HEK293T (cell line): Measurements from ENCODE around the gene SSH3.

Source experiments
- CTCF ChIA-PET: fragments of 350-600 bp; formaldehyde crosslinking; extraction: SDS; loops from one replicate; lab custom pipeline; 2021; ENCODE audit warnings: antibody characterized with exemption, inconsistent platforms; lab: Yijun Ruan, JAX
- POLR2A ChIA-PET: fragments of 350-600 bp; formaldehyde crosslinking; extraction: SDS; loops from one replicate; lab custom pipeline; 2020; ENCODE audit warnings: antibody characterized with exemption, inconsistent platforms; lab: Yijun Ruan, JAX
- DNase-seq: peaks from one replicate; pipeline ENCODE4 v3.0.0; 2012; ENCODE audit warnings: mixed read lengths; ENCODE audit errors: extremely low spot score
- ARNT ChIP-seq: fragments of 450-650 bp; IDR thresholded peaks from 2 replicates; pipeline ENCODE4 v1.6.1; 2017; ENCODE audit warnings: mild to moderate bottlenecking
- BHLHE40 ChIP-seq: fragments of 450-650 bp; IDR thresholded peaks from 2 replicates; pipeline ENCODE4 v1.6.1; 2016; ENCODE audit warnings: mild to moderate bottlenecking, moderate library complexity, borderline replicate concordance
- CTBP1 ChIP-seq: fragments of 450-650 bp; IDR thresholded peaks from 2 replicates; pipeline ENCODE4 v1.6.1; 2016; ENCODE audit warnings: borderline replicate concordance
- ELF4 ChIP-seq: fragments of 450-650 bp; IDR thresholded peaks from 2 replicates; pipeline ENCODE4 v1.6.1; 2017; ENCODE audit warnings: antibody characterized with exemption
- FOXA1 ChIP-seq: fragments of 450-650 bp; IDR thresholded peaks from 2 replicates; pipeline ENCODE4 v1.6.1; 2016; ENCODE audit warnings: mild to moderate bottlenecking
- FOXK2 ChIP-seq: fragments of 450-650 bp; IDR thresholded peaks from 2 replicates; pipeline ENCODE4 v1.6.1; 2016; ENCODE audit warnings: mild to moderate bottlenecking
- FOXM1 ChIP-seq: fragments of 450-650 bp; IDR thresholded peaks from 2 replicates; pipeline ENCODE4 v1.6.1; 2017; ENCODE audit warnings: mild to moderate bottlenecking, borderline replicate concordance
- HDGF ChIP-seq: fragments of 450-650 bp; IDR thresholded peaks from 2 replicates; pipeline ENCODE4 v1.6.1; 2017; ENCODE audit warnings: antibody characterized with exemption, borderline replicate concordance
- L3MBTL2 ChIP-seq: fragments of 450-650 bp; conservative IDR thresholded peaks from 2 replicates; pipeline ENCODE4 v1.6.1; 2016; ENCODE audit warnings: mild to moderate bottlenecking
- LEF1 ChIP-seq: fragments of 450-650 bp; IDR thresholded peaks from 2 replicates; pipeline ENCODE4 v1.6.1; 2017; ENCODE audit warnings: mild to moderate bottlenecking, borderline replicate concordance
- NFRKB ChIP-seq: fragments of 450-650 bp; IDR thresholded peaks from 2 replicates; pipeline ENCODE4 v1.6.1; 2016; ENCODE audit warnings: mild to moderate bottlenecking, moderate library complexity
- SP1 ChIP-seq: fragments of 450-650 bp; IDR thresholded peaks from 2 replicates; pipeline ENCODE4 v1.6.1; 2017
- SUZ12 ChIP-seq: fragments of 450-650 bp; IDR thresholded peaks from 2 replicates; pipeline ENCODE4 v1.6.1; 2016; ENCODE audit warnings: mild to moderate bottlenecking
- TARDBP ChIP-seq: fragments of 450-650 bp; IDR thresholded peaks from 2 replicates; pipeline ENCODE4 v1.6.1; 2016
- ZNF384 ChIP-seq: fragments of 450-650 bp; IDR thresholded peaks from 2 replicates; pipeline ENCODE4 v1.6.1; 2016
- TF ChIP-seq, protein P1 (sequence below): fragments of 450-650 bp; IDR thresholded peaks from 2 replicates; pipeline ENCODE4 v1.6.1; 2016

The SSH3 gene

DNA sequence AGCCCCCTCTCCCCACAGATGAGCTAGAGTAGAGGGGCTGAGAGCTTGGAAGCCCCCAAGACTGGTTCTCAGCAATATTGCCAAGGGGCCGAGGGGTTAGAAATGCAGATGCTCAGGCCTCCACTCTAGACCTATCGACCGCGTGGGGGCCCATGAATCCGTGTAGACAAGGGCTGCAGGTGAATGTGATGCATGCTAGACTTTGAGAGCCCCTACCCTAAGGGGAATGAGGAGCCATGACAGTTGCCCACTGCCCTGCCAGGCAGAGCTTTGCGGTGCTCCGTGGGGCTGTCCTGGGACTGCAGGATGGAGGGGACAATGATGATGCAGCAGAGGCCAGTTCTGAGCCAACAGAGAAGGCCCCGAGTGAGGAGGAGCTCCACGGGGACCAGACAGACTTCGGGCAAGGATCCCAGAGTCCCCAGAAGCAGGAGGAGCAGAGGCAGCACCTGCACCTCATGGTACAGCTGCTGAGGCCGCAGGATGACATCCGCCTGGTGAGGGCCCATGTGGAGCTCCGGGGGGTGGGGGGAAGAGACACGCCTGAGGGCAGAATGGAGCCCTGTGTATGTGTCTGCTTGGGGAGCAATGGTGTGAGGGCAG is 1.3 kb downstream of the SSH3 start:
- no peak for DNase-seq
- CTCF ChIA-PET: interaction anchor here (1.5 kb wide), 1 partner anchor 11 kb away, joined by 3 read pairs; no protein-coding TSS in a partner anchor
- POLR2A ChIA-PET: interaction anchor here (1.0 to 4.3 kb wide), 2 partner anchors 13 to 38 kb away, joined by 3 to 25 read pairs; no protein-coding TSS in a partner anchor

DNA sequence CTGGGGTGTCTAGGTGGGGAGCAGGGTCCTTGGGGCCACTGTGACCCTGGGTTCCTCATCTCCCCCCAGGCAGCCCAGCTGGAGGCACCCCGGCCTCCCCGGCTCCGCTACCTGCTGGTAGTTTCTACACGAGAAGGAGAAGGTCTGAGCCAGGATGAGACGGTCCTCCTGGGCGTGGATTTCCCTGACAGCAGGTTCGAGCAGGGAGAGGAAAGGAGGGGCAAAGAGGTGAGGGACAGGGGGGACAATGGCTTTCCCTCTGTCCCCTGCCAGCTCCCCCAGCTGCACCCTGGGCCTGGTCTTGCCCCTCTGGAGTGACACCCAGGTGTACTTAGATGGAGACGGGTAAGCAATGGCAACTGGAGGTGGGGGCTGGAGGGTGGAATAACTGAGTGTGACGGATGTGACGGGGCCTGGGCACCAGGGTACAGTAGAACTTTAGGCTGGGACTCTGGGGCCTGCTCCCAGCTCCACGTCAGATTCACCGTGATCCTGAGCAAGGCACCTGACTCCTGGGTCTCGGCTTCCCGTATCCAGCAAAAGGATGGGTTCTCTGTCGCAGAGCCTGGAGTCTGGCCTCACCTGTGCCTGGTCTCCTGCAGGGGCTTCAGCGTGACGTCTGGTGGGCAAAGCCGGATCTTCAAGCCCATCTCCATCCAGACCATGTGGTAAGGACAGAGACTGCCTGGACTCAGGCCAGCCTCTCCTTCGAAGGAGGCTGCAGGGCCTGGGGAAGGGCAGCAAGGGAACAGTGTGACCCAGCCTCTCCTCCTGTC is 3.6 kb downstream of the SSH3 start:
- no peak for TF ChIP-seq FOXM1
- TF ChIP-seq ELF4: no peak
- TF ChIP-seq L3MBTL2: no peak
- POLR2A ChIA-PET: interaction anchor here (0.7 to 2.0 kb wide), 2 partner anchors 11 to 18 kb away, joined by 3 to 6 read pairs; partner anchors contain the start of gene ANKRD13D
- CTCF ChIA-PET: interaction anchor here (1.2 kb wide), 1 partner anchor 11 kb away, joined by 4 read pairs; no protein-coding TSS in a partner anchor
- no peak for DNase-seq

More for the DNA sequence above, 1.3 kb downstream of the SSH3 start:
- TF ChIP-seq BHLHE40: no peak
- no peak for TF ChIP-seq TARDBP
- TF ChIP-seq, protein P1, sequence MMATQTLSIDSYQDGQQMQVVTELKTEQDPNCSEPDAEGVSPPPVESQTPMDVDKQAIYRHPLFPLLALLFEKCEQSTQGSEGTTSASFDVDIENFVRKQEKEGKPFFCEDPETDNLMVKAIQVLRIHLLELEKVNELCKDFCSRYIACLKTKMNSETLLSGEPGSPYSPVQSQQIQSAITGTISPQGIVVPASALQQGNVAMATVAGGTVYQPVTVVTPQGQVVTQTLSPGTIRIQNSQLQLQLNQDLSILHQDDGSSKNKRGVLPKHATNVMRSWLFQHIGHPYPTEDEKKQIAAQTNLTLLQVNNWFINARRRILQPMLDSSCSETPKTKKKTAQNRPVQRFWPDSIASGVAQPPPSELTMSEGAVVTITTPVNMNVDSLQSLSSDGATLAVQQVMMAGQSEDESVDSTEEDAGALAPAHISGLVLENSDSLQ: no peak
- no peak for TF ChIP-seq L3MBTL2
- TF ChIP-seq NFRKB: no peak
- TF ChIP-seq ELF4: no peak
- TF ChIP-seq ZNF384: no peak
- no peak for TF ChIP-seq SUZ12

DNA sequence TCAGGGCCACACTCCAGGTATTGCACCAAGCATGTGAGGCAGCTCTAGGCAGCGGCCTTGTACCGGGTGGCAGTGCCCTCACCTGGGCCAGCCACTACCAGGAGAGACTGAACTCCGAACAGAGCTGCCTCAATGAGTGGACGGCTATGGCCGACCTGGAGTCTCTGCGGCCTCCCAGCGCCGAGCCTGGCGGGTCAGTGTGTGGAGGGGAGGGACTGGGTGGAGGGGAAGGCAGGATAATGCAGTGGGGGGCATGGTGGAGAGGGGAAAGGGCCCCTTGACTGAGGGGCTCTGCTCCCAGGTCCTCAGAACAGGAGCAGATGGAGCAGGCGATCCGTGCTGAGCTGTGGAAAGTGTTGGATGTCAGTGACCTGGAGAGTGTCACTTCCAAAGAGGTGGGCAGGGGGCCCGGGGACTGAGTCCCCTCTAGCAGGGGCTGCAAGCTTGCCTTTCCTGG is 4.2 kb downstream of the SSH3 start:
- no peak for TF ChIP-seq ZNF384
- no peak for TF ChIP-seq L3MBTL2
- TF ChIP-seq FOXM1: no peak
- TF ChIP-seq LEF1: no peak
- TF ChIP-seq NFRKB: no peak
- TF ChIP-seq, protein P1: no peak
- no peak for TF ChIP-seq ARNT
- no peak for TF ChIP-seq HDGF
- TF ChIP-seq FOXA1: no peak
- TF ChIP-seq SUZ12: no peak
- no peak for TF ChIP-seq TARDBP
- TF ChIP-seq FOXK2: no peak
- TF ChIP-seq BHLHE40: no peak
- no peak for TF ChIP-seq ELF4
- TF ChIP-seq SP1: no peak
- TF ChIP-seq CTBP1: no peak
- DNase-seq: no peak
- ChIA-PET CTCF (interaction anchor here (1.2 kb wide), 1 partner anchor 10 kb away, joined by 4 read pairs; no protein-coding TSS in a partner anchor), POLR2A (interaction anchor here (0.7 to 2.0 kb wide), 3 partner anchors 10 to 41 kb away, joined by 3 to 6 read pairs (median 3); partner anchors contain the start of genes ANKRD13D and GRK2)

DNA sequence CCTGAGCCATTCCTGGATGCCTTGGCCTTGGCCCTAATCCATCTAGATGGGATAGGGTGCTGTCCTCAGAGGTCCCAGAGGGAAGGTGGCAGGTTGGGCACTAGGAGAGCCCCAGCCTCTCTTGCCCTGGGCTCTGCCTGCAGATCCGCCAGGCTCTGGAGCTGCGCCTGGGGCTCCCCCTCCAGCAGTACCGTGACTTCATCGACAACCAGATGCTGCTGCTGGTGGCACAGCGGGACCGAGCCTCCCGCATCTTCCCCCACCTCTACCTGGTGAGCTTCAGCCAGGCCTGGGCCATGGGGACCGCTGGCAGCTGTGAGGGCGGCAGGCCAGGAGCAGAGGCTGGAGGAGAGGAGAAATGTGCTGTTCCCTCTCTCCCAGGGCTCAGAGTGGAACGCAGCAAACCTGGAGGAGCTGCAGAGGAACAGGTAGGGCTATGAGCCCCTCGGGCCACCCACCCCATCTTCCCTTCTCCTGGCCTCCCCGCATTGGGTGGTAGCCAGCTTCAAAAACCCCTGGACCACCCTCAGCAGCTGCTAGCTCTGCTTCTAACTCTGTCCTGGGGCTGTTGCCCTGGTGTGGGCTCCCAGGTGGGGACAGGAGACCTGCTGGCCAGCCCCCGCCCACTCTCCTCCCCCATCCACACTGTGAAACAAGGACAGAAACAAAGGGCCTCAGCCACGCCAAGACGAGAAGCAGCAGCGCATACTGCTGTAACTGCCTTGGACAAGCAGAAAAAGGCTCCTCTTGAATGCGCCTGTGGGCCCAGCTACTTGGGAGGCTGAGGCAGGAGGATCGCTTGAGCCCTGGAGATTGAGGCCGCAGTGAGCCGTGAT is 4.9 kb downstream of the SSH3 start:
- CTCF ChIA-PET: no interaction called here
- POLR2A ChIA-PET: interaction anchor here (1.3 to 2.0 kb wide), 2 partner anchors 9 to 42 kb away, joined by 3 to 6 read pairs; partner anchors contain the start of gene GRK2
- TF ChIP-seq SP1 (no peak), TARDBP (no peak), L3MBTL2 (no peak), ZNF384 (no peak), LEF1 (no peak), ELF4 (no peak), BHLHE40 (no peak)
- DNase-seq: no peak

DNA sequence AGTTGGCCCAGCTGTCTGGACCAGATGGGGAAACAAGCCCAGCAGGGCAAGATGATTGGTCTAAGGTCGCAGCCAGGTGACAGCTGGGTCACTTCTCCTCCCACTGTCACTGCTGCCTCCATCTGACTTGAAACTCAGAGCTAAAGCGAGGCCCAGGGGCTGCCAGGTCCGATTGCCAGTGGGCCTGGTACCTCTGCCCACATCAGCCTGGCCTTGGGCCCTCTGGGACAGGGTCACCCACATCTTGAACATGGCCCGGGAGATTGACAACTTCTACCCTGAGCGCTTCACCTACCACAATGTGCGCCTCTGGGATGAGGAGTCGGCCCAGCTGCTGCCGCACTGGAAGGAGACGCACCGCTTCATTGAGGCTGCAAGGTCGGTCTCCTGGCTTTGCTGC is 5.8 kb downstream of the SSH3 start:
- no peak for DNase-seq
- CTCF ChIA-PET: interaction anchor here (0.6 kb wide), 1 partner anchor 286 kb away, joined by 5 read pairs; no protein-coding TSS in a partner anchor
- POLR2A ChIA-PET: interaction anchor here (2.0 kb wide), 1 partner anchor 9 kb away, joined by 6 read pairs; no protein-coding TSS in a partner anchor
- TF ChIP-seq CTBP1 (no peak), L3MBTL2 (no peak), NFRKB (no peak), SP1 (no peak), ELF4 (no peak), FOXM1 (no peak), HDGF (no peak), SUZ12 (no peak), FOXK2 (no peak), BHLHE40 (no peak), ZNF384 (no peak), ARNT (no peak), TARDBP (no peak), LEF1 (no peak), FOXA1 (no peak)
- TF ChIP-seq, protein P1: no peak
